Measurements from ENCODE around the gene CASKIN2. TPM values are rescaled to one million over a fixed set of nuclear protein-coding genes. Genes with fewer than 3 reads are reported as not detected.
A peak's percentile ranks its signal among the peaks of the same experiment; 100 is the strongest.

Gene CASKIN2
- total and polyA plus RNA-seq, 2 of the 4 experiments (the other 2 are of a cell fraction) = 2.9 to 6.9 TPM

DNA sequence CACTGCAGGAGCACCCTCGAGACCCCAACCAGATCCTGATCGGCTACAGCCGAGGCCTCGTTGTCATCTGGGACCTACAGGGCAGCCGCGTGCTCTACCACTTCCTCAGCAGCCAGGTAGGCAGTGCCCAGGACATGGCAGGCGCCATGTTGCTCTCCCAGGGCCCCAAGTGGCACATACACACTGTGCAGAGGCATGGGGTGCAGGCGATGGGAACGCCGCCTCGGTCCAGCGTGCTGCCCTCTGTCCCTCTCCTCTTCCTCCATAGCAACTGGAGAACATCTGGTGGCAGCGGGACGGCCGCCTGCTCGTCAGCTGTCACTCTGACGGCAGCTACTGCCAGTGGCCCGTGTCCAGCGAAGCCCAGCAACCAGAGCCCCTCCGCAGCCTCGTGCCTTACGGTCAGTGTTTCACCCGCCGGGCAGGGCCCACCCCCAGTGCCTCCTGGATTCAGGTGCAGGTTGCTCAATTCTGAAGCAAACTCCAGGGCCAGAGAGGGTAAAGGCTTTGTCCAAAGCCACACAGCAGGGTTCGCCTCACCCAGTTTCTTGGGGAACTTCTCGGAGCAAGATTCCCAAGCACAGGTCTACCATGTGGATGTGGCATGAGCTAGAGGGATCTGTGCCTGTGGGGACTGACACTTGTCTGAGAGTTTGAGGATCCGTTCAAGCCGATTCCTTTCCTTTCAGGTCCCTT lies 47.9 kb upstream of the CASKIN2 start:
- no peak overlapping the region for H3K9ac ChIP-seq (ENCODE audit: low read depth, low read length)
- no peak overlapping the region for H4K91ac ChIP-seq (ENCODE audit: insufficient read depth, low read depth, low read length)
- H3K27ac ChIP-seq (ENCODE audit: insufficient read depth, low read length) = no peak overlapping the region
- no peak for ATAC-seq (ENCODE audit: low read depth)
- no peak overlapping the region for H4K5ac ChIP-seq (ENCODE audit: low read depth, low read length)
- H2BK120ac ChIP-seq (ENCODE audit: low read depth, low read length) = no peak overlapping the region
- no peak overlapping the region for H4K8ac ChIP-seq (ENCODE audit: low read depth in 2 of 2, low read length in 2 of 2)
- H3K79me1 ChIP-seq (ENCODE audit: low read depth in 1 of 2, low read length in 2 of 2) = no peaks in the 10 kb centered on the region
- POLR2A ChIA-PET (ENCODE audit: unreplicated experiment) = no interaction called here
- H2BK15ac ChIP-seq (ENCODE audit: low read depth, low read length) = no peak overlapping the region
- no peaks in the 10 kb centered on the region for H3K9me1 ChIP-seq (ENCODE audit: insufficient read depth, low read length)
- H3K9me3 ChIP-seq (ENCODE audit: control insufficient read depth, insufficient read depth, low read length) = no peaks in the 10 kb centered on the region
- no peak overlapping the region for H3K14ac ChIP-seq (replicated peaks; ENCODE audit: low read depth, low read length)
- DNase-seq = no peak
- no peak overlapping the region for H2AK5ac ChIP-seq (ENCODE audit: low read depth, low read length)
- peak overlapping the region; percentile 51 for H2AFZ ChIP-seq (replicated peaks; ENCODE audit: low read length, poor library complexity)
- in situ Hi-C loops (cut with MboI; ENCODE audit: low sequenced_read_pairs) (no loop called here), intact Hi-C loops (cut with micrococcal nuclease) (no loop called here), dilution Hi-C loops (cut with HindIII; ENCODE audit: low sequenced_read_pairs, unreplicated experiment) (no loop called here)
- H3K18ac ChIP-seq (ENCODE audit: low read depth, low read length) = no peak overlapping the region
- no peak overlapping the region for H3K4ac ChIP-seq (ENCODE audit: low read depth, low read length)
- no peak overlapping the region for H2BK5ac ChIP-seq (ENCODE audit: low read depth, low read length, poor library complexity, severe bottlenecking)
- CTCF ChIA-PET = no interaction called here
- no peak overlapping the region for H2BK20ac ChIP-seq (ENCODE audit: low read depth, low read length)
- no peak overlapping the region for H3K23ac ChIP-seq (ENCODE audit: low read depth, low read length)
- TF ChIP-seq MXI1 (IDR thresholded peaks at IDR 0.05; ENCODE audit: borderline replicate concordance, low read depth, low read length) = no peak
- H3K27me3 ChIP-seq (ENCODE audit: control insufficient read depth, insufficient read depth, low read length) = peaks cover 30% of the 10 kb centered on the region
- peaks cover 1% of the 10 kb centered on the region; the same call in 1 of the 2 replicates for H3K4me1 ChIP-seq (ENCODE audit: control insufficient read depth, insufficient read depth, low read length)
- H3K4me2 ChIP-seq (ENCODE audit: low read depth, low read length) = no peak overlapping the region
- H2AK9ac ChIP-seq (replicated peaks; ENCODE audit: low read depth, low read length, poor library complexity) = no peak overlapping the region
- no peak overlapping the region for H3K56ac ChIP-seq (ENCODE audit: extremely low read depth, insufficient read depth, low read length)
- no peaks in the 10 kb centered on the region for H4K20me1 ChIP-seq (ENCODE audit: insufficient read depth, low read length)
- BruUV-seq (replicated peaks) = no TSS peak
- no peaks in the 10 kb centered on the region for H3K36me3 ChIP-seq (ENCODE audit: control insufficient read depth, insufficient read depth, low read length)
- no peak overlapping the region for H3K4me3 ChIP-seq (ENCODE audit: insufficient read depth, low read depth, low read length)
- WGBS, 2 experiments (ENCODE audit: extremely low coverage in 2 of 2, insufficient read length in 1 of 2) = 72% methylated on average over 23 of the region's 28 CpGs; no CpG with 5 or more reads in 1 of the 2 experiments

All from IMR-90 (cell line).